IPS DF 6.9 (cell line): ENCODE results near the gene CGB5.
"Not testable (repeated sequence)": the region's sequence is repeated elsewhere in the genome, so short reads cannot be mapped to it uniquely, and the experiment has no call there.

Experiments used
- DNase-seq: peaks from one replicate; pipeline ENCODE4 v3.0.0-alpha.2; 2013; ENCODE audit warnings: low read depth, low spot score
- H3K27ac ChIP-seq: one replicate; pipeline ENCODE4 v1.5.1; 2013; ENCODE audit warnings: low read length, control low read depth
- H3K27me3 ChIP-seq: 2 replicates; pipeline ENCODE4 v1.6.1; 2013; ENCODE audit warnings: mild to moderate bottlenecking, low read length; ENCODE audit not compliant: control insufficient read depth, insufficient read depth
- H3K36me3 ChIP-seq: 2 replicates; pipeline ENCODE4 v1.6.1; 2013; ENCODE audit warnings: low read length; ENCODE audit not compliant: control insufficient read depth, insufficient read depth
- H3K4me1 ChIP-seq: 2 replicates; pipeline ENCODE4 v1.6.1; 2013; ENCODE audit warnings: low read length; ENCODE audit not compliant: control insufficient read depth, insufficient read depth
- H3K4me3 ChIP-seq: 2 replicates; pipeline ENCODE4 v1.5.1; 2013; ENCODE audit warnings: mild to moderate bottlenecking, low read length
- H3K9me3 ChIP-seq: 2 replicates; pipeline ENCODE4 v1.6.1; 2013; ENCODE audit warnings: low read length, inconsistent platforms; ENCODE audit not compliant: control insufficient read depth, insufficient read depth
- WGBS: extraction: QIAGEN DNeasy Blood & Tissue Kit; methylation state at CpG from one replicate; pipeline ENCODE4 v1.1.7; 2013; ENCODE audit warnings: mixed read lengths, missing lambda C conversion rate; ENCODE audit not compliant: insufficient read length, insufficient coverage; 5-methylcytosine and 5-hydroxymethylcytosine counted together

CGB5 gene

DNA sequence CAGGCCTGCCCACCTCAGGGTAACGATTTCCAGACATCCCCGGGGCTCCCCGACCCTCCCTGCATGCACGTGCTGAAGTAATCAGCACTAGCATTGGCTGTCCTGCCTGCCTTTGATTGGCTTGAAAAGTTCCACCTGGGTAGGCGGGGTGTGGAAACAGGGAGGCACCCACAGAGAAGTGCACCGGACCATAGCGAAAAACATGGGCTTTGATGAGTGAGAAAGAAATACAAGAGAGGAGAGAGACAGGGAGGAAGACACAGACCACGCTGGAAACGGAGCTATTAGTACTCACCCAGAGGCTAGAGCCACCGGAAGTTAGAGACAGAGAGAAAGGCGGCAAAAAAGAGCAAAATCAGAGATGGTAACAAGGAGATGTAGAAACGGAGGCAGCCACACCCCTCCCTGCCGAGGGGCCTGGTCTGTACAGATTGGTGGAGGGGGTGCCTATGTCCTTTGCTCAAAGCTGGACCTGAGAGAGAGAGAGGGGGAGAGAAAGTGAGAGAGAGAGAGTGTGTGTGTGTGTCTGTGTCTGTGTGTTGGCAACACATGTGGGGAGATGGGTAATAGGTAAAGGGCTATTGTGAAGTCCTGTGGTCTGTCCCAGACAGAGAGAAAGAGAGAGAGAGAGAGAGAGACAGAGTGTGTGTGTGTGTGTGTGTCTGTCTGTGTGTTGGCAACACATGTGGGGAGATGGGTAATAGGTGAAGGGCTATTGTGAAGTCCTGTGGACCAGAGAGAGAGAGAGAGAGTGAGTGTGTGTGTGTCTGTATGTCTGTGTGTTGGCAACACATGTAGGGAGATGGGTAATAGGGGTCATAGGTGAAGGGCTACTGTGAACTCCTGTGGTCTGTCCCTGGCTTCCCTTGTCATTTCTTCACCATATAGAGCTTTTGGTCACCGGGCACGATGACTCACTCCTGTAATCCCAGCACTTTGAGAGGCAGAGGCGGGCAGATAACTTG, 22.4 kb upstream of the CGB5 start:
- DNase-seq: no peak
- H3K9me3 ChIP-seq: no peaks in the 10 kb centered on the region
- H3K27me3 ChIP-seq: no peaks in the 10 kb centered on the region; the same call in 1 of the 2 replicates
- no peak overlapping the region for H3K27ac ChIP-seq
- WGBS: no CpG with 5 or more reads among the region's 16 CpGs
- H3K36me3 ChIP-seq: peaks cover under 1% of the 10 kb centered on the region; the same call in 1 of the 2 replicates
- peaks cover 8% of the 10 kb centered on the region for H3K4me1 ChIP-seq
- no peak overlapping the region for H3K4me3 ChIP-seq

DNA sequence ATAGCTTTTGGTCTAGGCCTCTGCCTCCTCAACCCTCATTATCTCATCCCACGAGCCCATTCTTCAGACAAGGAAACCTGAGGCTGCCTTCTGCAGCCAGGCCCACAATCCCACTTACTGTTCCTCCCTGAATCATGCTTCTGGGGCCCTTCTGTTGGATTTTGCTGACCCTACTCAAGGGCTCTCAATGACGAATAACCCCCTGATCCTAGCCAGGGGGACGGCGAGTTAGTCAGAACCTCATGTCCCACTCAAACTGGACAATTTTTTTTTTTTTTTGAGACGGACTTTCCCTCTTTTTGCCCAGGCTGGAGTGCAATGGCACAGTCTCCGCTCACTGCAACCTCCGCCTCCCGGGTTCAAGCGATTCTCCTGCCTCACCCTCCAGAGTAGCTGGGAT, 21.5 kb upstream of the CGB5 start:
- Histone ChIP-seq H3K27ac (no peak overlapping the region), H3K4me1 (peaks cover 8% of the 10 kb centered on the region), H3K9me3 (no peaks in the 10 kb centered on the region), H3K4me3 (no peak overlapping the region), H3K36me3 (no peaks in the 10 kb centered on the region), H3K27me3 (no peaks in the 10 kb centered on the region; the same call in 1 of the 2 replicates)
- WGBS: no CpG with 5 or more reads among the region's 9 CpGs
- DNase-seq: no peak

DNA sequence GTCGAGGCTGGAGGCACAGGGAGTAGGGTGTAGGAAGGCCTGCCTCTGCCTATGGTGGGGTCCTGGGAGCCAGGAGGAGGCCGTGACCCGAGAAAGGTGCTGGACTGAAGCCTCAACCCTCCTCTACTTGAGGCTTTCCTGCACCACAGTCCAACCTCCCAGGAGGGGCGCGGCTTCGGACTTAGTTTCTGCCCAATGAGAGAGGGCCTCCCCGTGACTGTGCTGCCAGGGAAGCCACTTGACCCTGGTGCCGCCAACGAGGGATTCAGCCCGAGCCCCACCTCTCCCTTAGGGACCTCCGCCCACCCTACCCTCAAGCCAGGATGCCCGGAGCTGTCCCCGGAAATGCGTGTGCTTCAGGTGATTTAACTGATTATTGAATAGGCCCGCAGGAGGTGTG, 19.4 kb upstream of the CGB5 start, which contains the start of gene CGB3:
CGB3 (minus strand) TSS at position 101 of the 400 bp plus-strand sequence. CDS start 362 bp downstream, outside the sequence.
- H3K4me1 ChIP-seq, H3K4me3 ChIP-seq, H3K36me3 ChIP-seq, H3K27ac ChIP-seq, DNase-seq, H3K9me3 ChIP-seq, H3K27me3 ChIP-seq: not testable (repeated sequence)
- WGBS: no CpG with 5 or more reads among the region's 15 CpGs

DNA sequence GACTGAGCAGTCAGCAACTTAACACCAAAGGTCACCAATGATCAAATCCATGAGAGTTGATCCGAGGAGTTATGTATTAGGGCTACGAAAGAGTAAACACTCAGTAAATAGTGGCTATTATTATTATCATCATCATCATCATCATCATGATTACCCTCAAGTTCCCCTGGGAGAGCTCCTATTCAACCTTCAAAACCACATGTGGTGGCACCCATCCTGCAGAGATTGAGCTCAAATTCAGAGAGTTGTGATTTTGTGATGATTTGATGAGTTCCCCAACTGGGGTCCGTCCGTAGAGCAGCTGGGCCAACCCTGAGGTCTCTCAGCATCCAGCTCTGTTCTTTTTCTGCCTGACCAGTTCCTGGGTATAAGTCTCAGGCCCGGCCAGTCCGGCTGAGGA, 18.6 kb upstream of the CGB5 start:
- H3K27ac ChIP-seq: not testable (repeated sequence)

DNA sequence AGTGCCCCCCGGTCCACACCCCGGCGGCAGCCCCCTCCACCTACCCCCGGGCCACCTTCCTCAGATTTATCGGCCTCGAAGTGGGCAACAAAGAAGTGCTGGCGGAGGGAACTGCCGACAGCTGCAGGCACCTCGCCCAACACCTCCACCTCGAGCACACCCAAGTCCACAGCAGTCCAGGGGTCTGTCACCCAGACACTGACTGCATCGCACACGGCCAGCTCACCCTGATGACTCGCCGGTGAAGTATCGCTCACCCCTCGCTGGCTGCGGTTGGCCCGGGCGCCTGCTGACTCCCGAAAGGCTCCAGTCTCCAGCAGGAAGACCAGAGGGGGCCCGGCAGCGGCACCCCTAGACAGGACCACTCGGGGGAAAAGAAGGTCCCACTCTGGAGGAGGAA, 18.0 kb upstream of the CGB5 start:
- not testable (repeated sequence) for H3K27ac ChIP-seq

More for the DNA sequence above, 18.6 kb upstream of the CGB5 start:
- no CpG with 5 or more reads among the region's 6 CpGs for WGBS
- not testable (repeated sequence) for H3K36me3 ChIP-seq, H3K4me3 ChIP-seq, DNase-seq, H3K9me3 ChIP-seq, H3K27me3 ChIP-seq, H3K4me1 ChIP-seq

DNA sequence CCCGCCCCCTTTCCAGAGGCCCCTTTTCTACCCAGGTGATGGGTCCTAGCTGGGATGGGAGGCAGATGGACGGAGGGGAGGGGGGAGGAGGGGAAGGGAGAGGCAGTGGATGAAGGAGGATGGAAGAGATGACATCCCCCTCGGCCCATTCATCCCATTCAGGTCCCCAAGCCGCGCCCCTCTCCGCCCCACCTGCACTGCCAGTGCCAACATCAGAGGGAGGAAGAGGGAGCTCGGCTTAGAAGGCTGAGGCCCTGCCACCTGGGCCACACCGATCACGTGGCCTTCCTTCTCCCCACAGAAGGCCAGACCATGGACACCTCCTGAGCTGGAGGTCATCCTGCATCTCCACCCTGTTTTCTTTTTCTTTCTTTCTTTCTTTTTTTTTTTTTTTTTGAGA, 15.0 kb upstream of the CGB5 start:
- WGBS: no CpG with 5 or more reads among the region's 9 CpGs
- H3K4me3 ChIP-seq, H3K27ac ChIP-seq, DNase-seq, H3K9me3 ChIP-seq, H3K4me1 ChIP-seq, H3K27me3 ChIP-seq, H3K36me3 ChIP-seq: not testable (repeated sequence)

More for the DNA sequence above, 18.0 kb upstream of the CGB5 start:
- H3K27me3 ChIP-seq, H3K9me3 ChIP-seq, H3K36me3 ChIP-seq, H3K4me3 ChIP-seq, DNase-seq, H3K4me1 ChIP-seq: not testable (repeated sequence)
- no CpG with 5 or more reads among the region's 23 CpGs for WGBS

DNA sequence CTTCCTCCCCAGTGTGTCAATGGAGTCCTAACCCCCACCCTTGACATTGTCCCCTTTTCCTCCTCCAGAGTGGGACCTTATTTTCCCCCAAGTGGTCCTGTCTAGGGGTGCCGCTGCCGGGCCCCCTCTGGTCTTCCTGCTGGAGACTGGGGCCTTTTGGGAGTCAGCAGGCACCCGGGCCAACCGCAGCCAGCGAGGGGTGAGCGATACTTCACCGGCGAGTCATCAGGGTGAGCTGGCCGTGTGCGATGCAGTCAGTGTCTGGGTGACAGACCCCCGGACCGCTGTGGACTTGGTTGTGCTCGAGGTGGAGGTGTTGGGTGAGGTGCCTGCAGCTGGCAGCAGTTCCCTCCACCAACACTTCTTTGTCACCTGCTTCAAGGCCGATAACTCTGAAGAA, 13.9 kb upstream of the CGB5 start:
- WGBS: no CpG with 5 or more reads among the region's 14 CpGs
- H3K36me3 ChIP-seq, H3K9me3 ChIP-seq, DNase-seq, H3K27me3 ChIP-seq, H3K4me3 ChIP-seq, H3K27ac ChIP-seq, H3K4me1 ChIP-seq: not testable (repeated sequence)

DNA sequence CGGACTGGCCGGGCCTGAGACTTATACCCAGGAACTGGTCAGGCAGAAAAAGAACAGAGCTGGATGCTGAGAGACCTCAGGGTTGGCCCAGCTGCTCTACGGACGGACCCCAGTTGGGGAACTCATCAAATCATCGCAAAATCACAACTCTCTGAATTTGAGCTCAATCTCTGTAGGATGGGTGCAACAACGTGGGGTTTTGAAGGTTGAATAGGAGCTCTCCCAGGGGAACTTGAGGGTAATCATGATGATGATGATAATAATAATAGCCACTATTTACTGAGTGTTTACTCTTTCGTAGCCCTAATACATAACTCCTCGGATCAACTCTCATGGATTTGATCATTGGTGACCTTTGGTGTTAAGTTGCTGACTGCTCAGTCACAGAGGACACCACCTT, 13.3 kb upstream of the CGB5 start:
- not testable (repeated sequence) for H3K27me3 ChIP-seq, H3K36me3 ChIP-seq, H3K4me3 ChIP-seq, H3K4me1 ChIP-seq, H3K27ac ChIP-seq, DNase-seq, H3K9me3 ChIP-seq
- WGBS: no CpG with 5 or more reads among the region's 8 CpGs

DNA sequence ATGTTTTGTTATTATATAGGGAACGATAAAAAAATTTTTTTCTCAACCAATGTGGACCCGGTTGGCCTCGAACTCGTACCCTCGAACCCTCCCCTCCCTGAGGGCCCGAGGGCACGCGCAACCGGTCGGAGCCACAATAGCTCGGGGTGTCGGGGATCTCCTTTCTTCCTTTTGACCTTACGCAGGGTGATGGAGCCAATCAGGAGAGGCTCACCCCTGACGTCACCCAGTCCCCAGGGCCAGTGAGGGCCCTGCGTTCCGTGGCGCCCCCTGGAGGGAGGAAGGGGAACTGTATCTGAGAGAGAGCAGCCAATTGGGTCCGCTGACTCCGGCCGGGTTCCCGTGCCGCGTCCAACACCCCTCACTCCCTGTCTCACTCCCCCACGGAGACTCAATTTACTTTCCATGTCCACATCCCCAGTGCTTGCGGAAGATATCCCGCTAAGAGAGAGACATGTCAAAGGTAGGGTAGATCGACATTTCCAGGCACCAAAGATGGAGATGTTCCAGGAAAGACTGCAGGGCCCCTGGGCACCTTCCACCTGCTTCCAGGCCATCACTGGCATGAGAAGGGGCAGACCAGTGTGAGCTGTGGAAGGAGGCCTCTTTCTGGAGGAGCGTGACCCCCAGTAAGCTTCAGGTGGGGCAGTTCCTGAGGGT, 11.9 kb upstream of the CGB5 start, which contains the start of gene CGB2:
CGB2 (plus strand) TSS at position 249 of the 660 bp plus-strand sequence; CDS start at position 455, 206 bp downstream.
- H3K4me1 ChIP-seq, H3K9me3 ChIP-seq, H3K36me3 ChIP-seq, H3K27ac ChIP-seq, H3K4me3 ChIP-seq, H3K27me3 ChIP-seq: not testable (repeated sequence)
- peak; percentile 74 for DNase-seq
- WGBS: no CpG with 5 or more reads among the region's 28 CpGs

DNA sequence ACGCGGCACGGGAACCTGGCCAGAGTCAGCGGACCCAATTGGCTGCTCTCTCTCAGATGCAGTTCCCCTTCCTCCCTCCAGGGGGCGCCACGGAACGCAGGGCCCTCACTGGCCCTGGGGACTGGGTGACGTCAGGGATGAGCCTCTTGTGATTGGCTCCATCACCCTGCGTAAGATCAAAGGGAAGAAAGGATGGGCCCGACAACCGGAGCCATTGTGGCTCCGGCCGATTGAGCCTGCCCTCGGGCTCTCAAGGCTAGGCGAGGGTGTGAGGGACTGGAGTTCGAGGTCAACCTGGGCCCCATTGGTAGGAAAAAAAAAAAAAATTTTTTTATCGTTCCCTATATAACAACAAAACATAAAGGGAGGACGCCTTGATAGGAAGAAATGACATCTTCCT, 6.8 kb upstream of the CGB5 start, which contains the start of gene CGB1:
CGB1 (minus strand) TSS at position 81 of the 400 bp plus-strand sequence. CDS start 184 bp downstream, outside the sequence.
- H3K9me3 ChIP-seq, DNase-seq, H3K36me3 ChIP-seq, H3K4me1 ChIP-seq, H3K4me3 ChIP-seq, H3K27ac ChIP-seq, H3K27me3 ChIP-seq: not testable (repeated sequence)
- no CpG with 5 or more reads among the region's 18 CpGs for WGBS
